Activated CD8-positive, alpha-beta memory T cell treated with anti-CD3 and anti-CD28 coated beads for 36 hours (primary cell): ENCODE measurements around the gene PTGER4. TPM values are rescaled to one million over a fixed set of nuclear protein-coding genes. Genes with fewer than 3 reads are reported as not detected.
"Not testable (repeated sequence)": the region's sequence is repeated elsewhere in the genome, so short reads cannot be mapped to it uniquely, and the experiment has no call there.

Experiments
- CTCF ChIA-PET: fragments of 350-600 bp; sonication (Branson Sonifier 250); formaldehyde crosslinking; loops from one replicate; lab custom pipeline; 2021; ENCODE audit warnings: antibody characterized with exemption; lab: Charles Lee
- POLR2A ChIA-PET: fragments of 350-600 bp; sonication (Branson Sonifier 250); formaldehyde crosslinking; loops from one replicate; lab custom pipeline; 2021; ENCODE audit warnings: antibody characterized with exemption; lab: Charles Lee
- total RNA-seq, 2 experiments: library from RNA; stranded (reverse); gene quantifications; one replicate each; pipeline ENCODE4 v1.2.3, GENCODE V29; 2021

Gene PTGER4
- total RNA-seq, 2 experiments from 2014 or later, result 39.9 to 42.0 TPM

- POLR2A ChIA-PET, result no interaction called here
- CTCF ChIA-PET, result no interaction called here
These were observed 40.4 kb downstream of the PTGER4 start for GRCh38 chr5:40720069-40720468.

GRCh38 chr5:40722497-40722911 is 42.8 kb downstream of the PTGER4 start:
- CTCF ChIA-PET, POLR2A ChIA-PET: not testable (repeated sequence)

- ChIA-PET CTCF (interaction anchor here (0.5 to 1.6 kb wide), 2 partner anchors 13 to 1084 kb away, joined by 3 to 4 read pairs; no protein-coding TSS in a partner anchor), POLR2A (no interaction called here)
These were observed 53.7 kb downstream of the PTGER4 start for GRCh38 chr5:40733434-40733833.

GRCh38 chr5:40733879-40734563 is 54.3 kb downstream of the PTGER4 start:
- POLR2A ChIA-PET, result no interaction called here
- CTCF ChIA-PET, result interaction anchor here (1.6 kb wide), 1 partner anchor 12 kb away, joined by 3 read pairs; no protein-coding TSS in a partner anchor

GRCh38 chr5:40734986-40735385 is 55.3 kb downstream of the PTGER4 start:
- ChIA-PET POLR2A (no interaction called here), CTCF (interaction anchor here (1.6 to 1.8 kb wide), 2 partner anchors 11 to 49 kb away, joined by 3 to 4 read pairs; no protein-coding TSS in a partner anchor)

- CTCF ChIA-PET, result interaction anchor here (1.8 kb wide), 1 partner anchor 50 kb away, joined by 4 read pairs; no protein-coding TSS in a partner anchor
- POLR2A ChIA-PET, result interaction anchor here (0.5 kb wide), 1 partner anchor 43 kb away, joined by 3 read pairs; no protein-coding TSS in a partner anchor
These were observed 55.9 kb downstream of the PTGER4 start for GRCh38 chr5:40735609-40736008.

GRCh38 chr5:40736103-40736875 is 56.6 kb downstream of the PTGER4 start:
- POLR2A ChIA-PET, result no interaction called here
- CTCF ChIA-PET, result interaction anchor here (1.8 kb wide), 1 partner anchor 50 kb away, joined by 4 read pairs; no protein-coding TSS in a partner anchor

- ChIA-PET POLR2A (no interaction called here), CTCF (interaction anchor here (0.7 kb wide), 1 partner anchor 301 kb away, joined by 3 read pairs; no protein-coding TSS in a partner anchor)
These were observed 58.8 kb downstream of the PTGER4 start for GRCh38 chr5:40738502-40738901.

Other genes with a start within 250 kb of the PTGER4 start
- 10 to 100 TPM; 22.2 to 23.9 TPM for gene TTC33, start 76.0 kb downstream of the PTGER4 start, total RNA-seq
- gene PRKAA1, start 118.5 kb downstream of the PTGER4 start, total RNA-seq, result 10 to 100 TPM; 63.8 to 65.1 TPM
- 1,000 to 10,000 TPM; 1,602 to 1,650 TPM for gene RPL37, start 155.3 kb downstream of the PTGER4 start, total RNA-seq
- 1 to 10 TPM; 1.6 to 2.0 TPM for gene CARD6, start 161.5 kb downstream of the PTGER4 start, total RNA-seq
- not detected for gene C7, start 229.6 kb downstream of the PTGER4 start, total RNA-seq